HepG2 (cell line): ENCODE data around the gene UBR1. TPM values are rescaled to one million over a fixed set of nuclear protein-coding genes. Genes with fewer than 3 reads are reported as not detected.

Experiments used
- ASH2L ChIP-seq: fragments of 300-600, 200-600 bp; sonication (generic); IDR thresholded peaks from 2 replicates; pipeline ENCODE4 v1.7.0; 2017; ENCODE audit warnings: low read depth, mild to moderate bottlenecking, moderate library complexity, mixed read lengths, low read length; ENCODE audit not compliant: insufficient read length
- BRD4 ChIP-seq: sonication (generic); formaldehyde crosslinking; IDR thresholded peaks from 2 replicates; pipeline ENCODE4 v1.4.0; 2020; ENCODE audit warnings: missing genetic modification reagents
- KAT8 ChIP-seq: IDR thresholded peaks from 2 replicates; pipeline ENCODE4 v1.6.1; 2016; ENCODE audit warnings: missing genetic modification reagents, missing compliant biosample characterization
- MTF1 ChIP-seq: sonication (generic); formaldehyde crosslinking; IDR thresholded peaks from 2 replicates; pipeline ENCODE4 v1.5.0; 2020; ENCODE audit warnings: missing genetic modification reagents
- SOX5 ChIP-seq: IDR thresholded peaks from 2 replicates; pipeline ENCODE4 v1.6.1; 2016; ENCODE audit warnings: borderline replicate concordance
- STAG1 ChIP-seq: sonication (generic); formaldehyde crosslinking; IDR thresholded peaks from 2 replicates; pipeline ENCODE4 v1.4.0; 2020; ENCODE audit warnings: missing genetic modification reagents
- TBX3 ChIP-seq: fragments of 450-650 bp; IDR thresholded peaks from 2 replicates; pipeline ENCODE4 v1.6.1; 2017; ENCODE audit warnings: antibody characterized with exemption, mild to moderate bottlenecking, inconsistent platforms, borderline replicate concordance
- ZNF205 ChIP-seq: IDR thresholded peaks from 2 replicates; pipeline ENCODE4 v1.6.1; 2018; ENCODE audit warnings: missing biosample characterization, missing genetic modification reagents
- ZNF34 ChIP-seq: sonication (generic); formaldehyde crosslinking; IDR thresholded peaks from 2 replicates; pipeline ENCODE4 v1.4.0; 2020; ENCODE audit warnings: mild to moderate bottlenecking, missing genetic modification reagents, borderline replicate concordance
- ZSCAN30 ChIP-seq: sonication (generic); formaldehyde crosslinking; IDR thresholded peaks from 2 replicates; pipeline ENCODE4 v1.5.0; 2020; ENCODE audit warnings: mild to moderate bottlenecking, missing genetic modification reagents
- ZSCAN9 ChIP-seq: IDR thresholded peaks from 2 replicates; pipeline ENCODE4 v1.6.1; 2016; ENCODE audit warnings: borderline replicate concordance
- polyA plus RNA-seq, 8 experiments: library from polyadenylated mRNA; depleted of rRNA in 3 of 8; stranded (reverse) in 7 of 8; unstranded in 1 of 8; fragments of >200 nt; fragmentation: Illumina TruSeq in 4 of 8; extraction: Trizol in 4 of 8; gene quantifications; 2 replicates each; pipeline versions ENCODE4 v1.2.1 to v1.2.3, GENCODE V29; 2011 to 2016; ENCODE audit warnings: low read depth in 4 of 8, missing spikeins in 1 of 8, mixed read lengths in 1 of 8; ENCODE audit not compliant: insufficient read depth in 1 of 8
- total RNA-seq, 5 experiments: library from RNA; depleted of rRNA; stranded (reverse); fragments of >200 nt; fragmentation: Illumina TruSeq; extraction: Trizol; gene quantifications; 2 replicates each; pipeline ENCODE4 v1.2.3, GENCODE V29; 2016; ENCODE audit warnings: low read depth in 1 of 5
- TF ChIP-seq, protein P1 (sequence below): sonication (generic); formaldehyde crosslinking; IDR thresholded peaks from one replicate; pipeline ENCODE4 v1.5.1; 2020; ENCODE audit warnings: mild to moderate bottlenecking, missing genetic modification reagents; ENCODE audit errors: not compliant biosample characterization
- TF ChIP-seq, protein P2 (sequence below): sonication (generic); formaldehyde crosslinking; IDR thresholded peaks from 2 replicates; pipeline ENCODE4 v1.4.0; 2020; ENCODE audit warnings: missing genetic modification reagents, mild to moderate bottlenecking, borderline replicate concordance
- TF ChIP-seq, protein P3 (sequence below): sonication (generic); formaldehyde crosslinking; IDR thresholded peaks from 2 replicates; pipeline ENCODE4 v1.4.0; 2020; ENCODE audit warnings: missing genetic modification reagents

Gene UBR1
- total and polyA plus RNA-seq, 2 of the 13 experiments (the other 11 are each of a cell fraction or from before 2014, with no cell fraction given) = 6.4 to 18.0 TPM

DNA sequence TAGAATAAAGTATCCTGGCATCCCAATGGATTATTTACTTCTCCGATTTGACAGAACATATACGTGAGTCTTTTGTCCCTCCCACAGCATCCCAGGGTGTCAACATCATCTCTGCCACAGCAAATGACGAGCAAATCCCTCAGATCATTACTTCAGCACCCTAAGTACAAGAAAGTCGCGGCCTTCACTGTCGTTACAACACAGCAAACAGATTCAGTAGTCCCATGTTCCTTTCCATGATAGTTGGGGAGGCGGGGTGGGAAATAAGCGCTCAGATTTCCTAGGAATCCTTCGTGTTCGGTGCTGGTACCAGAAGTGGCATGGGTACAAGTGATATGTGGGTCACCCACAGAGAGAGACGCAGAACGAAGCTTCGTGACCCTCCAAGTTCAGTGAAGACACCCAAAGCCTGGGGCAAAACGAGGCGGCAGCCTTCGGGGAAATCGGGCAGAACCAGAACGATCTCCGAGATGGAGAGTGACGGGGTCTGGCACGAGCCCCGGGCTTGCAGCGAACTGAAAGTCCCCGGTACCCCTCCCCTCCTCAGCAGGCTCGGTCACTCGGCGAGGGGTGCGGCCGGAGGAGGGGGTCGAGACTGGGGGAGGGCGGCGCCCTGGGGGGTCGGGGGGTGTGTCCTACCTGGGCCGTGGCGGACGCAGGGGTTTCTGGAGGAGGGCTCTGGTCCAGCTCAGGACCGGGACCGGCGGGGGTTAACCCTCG is 185.9 kb downstream of the UBR1 start (continued):
- TF ChIP-seq, protein P1, sequence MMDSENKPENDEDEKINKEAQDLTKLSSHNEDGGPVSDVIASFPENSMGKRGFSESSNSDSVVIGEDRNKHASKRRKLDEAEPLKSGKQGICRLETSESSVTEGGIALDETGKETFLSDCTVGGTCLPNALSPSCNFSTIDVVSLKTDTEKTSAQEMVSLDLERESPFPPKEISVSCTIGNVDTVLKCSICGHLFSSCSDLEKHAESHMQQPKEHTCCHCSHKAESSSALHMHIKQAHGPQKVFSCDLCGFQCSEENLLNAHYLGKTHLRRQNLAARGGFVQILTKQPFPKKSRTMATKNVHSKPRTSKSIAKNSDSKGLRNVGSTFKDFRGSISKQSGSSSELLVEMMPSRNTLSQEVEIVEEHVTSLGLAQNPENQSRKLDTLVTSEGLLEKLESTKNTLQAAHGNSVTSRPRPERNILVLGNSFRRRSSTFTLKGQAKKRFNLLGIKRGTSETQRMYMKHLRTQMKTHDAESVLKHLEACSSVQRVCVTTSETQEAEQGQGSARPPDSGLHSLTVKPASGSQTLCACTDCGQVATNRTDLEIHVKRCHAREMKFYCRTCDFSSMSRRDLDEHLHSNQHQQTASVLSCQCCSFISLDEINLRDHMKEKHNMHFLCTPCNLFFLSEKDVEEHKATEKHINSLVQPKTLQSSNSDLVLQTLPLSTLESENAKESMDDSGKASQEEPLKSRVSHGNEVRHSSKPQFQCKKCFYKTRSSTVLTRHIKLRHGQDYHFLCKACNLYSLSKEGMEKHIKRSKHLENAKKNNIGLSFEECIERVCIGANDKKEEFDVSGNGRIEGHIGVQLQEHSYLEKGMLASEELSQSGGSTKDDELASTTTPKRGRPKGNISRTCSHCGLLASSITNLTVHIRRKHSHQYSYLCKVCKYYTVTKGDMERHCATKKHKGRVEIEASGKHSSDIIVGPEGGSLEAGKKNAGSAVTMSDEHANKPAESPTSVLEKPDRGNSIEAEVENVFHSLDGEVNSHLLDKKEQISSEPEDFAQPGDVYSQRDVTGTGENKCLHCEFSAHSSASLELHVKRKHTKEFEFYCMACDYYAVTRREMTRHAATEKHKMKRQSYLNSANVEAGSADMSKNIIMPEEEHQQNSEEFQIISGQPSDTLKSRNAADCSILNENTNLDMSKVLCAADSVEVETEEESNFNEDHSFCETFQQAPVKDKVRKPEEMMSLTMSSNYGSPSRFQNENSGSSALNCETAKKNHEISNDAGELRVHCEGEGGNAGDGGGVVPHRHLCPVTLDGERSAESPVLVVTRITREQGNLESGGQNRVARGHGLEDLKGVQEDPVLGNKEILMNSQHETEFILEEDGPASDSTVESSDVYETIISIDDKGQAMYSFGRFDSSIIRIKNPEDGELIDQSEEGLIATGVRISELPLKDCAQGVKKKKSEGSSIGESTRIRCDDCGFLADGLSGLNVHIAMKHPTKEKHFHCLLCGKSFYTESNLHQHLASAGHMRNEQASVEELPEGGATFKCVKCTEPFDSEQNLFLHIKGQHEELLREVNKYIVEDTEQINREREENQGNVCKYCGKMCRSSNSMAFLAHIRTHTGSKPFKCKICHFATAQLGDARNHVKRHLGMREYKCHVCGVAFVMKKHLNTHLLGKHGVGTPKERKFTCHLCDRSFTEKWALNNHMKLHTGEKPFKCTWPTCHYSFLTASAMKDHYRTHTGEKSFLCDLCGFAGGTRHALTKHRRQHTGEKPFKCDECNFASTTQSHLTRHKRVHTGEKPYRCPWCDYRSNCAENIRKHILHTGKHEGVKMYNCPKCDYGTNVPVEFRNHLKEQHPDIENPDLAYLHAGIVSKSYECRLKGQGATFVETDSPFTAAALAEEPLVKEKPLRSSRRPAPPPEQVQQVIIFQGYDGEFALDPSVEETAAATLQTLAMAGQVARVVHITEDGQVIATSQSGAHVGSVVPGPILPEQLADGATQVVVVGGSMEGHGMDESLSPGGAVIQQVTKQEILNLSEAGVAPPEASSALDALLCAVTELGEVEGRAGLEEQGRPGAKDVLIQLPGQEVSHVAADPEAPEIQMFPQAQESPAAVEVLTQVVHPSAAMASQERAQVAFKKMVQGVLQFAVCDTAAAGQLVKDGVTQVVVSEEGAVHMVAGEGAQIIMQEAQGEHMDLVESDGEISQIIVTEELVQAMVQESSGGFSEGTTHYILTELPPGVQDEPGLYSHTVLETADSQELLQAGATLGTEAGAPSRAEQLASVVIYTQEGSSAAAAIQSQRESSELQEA = no peak
- TF ChIP-seq, protein P2, sequence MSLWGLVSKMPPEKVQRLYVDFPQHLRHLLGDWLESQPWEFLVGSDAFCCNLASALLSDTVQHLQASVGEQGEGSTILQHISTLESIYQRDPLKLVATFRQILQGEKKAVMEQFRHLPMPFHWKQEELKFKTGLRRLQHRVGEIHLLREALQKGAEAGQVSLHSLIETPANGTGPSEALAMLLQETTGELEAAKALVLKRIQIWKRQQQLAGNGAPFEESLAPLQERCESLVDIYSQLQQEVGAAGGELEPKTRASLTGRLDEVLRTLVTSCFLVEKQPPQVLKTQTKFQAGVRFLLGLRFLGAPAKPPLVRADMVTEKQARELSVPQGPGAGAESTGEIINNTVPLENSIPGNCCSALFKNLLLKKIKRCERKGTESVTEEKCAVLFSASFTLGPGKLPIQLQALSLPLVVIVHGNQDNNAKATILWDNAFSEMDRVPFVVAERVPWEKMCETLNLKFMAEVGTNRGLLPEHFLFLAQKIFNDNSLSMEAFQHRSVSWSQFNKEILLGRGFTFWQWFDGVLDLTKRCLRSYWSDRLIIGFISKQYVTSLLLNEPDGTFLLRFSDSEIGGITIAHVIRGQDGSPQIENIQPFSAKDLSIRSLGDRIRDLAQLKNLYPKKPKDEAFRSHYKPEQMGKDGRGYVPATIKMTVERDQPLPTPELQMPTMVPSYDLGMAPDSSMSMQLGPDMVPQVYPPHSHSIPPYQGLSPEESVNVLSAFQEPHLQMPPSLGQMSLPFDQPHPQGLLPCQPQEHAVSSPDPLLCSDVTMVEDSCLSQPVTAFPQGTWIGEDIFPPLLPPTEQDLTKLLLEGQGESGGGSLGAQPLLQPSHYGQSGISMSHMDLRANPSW = no peak
- TF ChIP-seq MTF1 (CRISPR knock-in tag) (no peak), ZNF205 (CRISPR knock-in tag) (0 out of 2 replicates have a peak, but pooled peaks have one; percentile 20), STAG1 (CRISPR knock-in tag) (no peak), ASH2L (peak; percentile 9), TBX3 (no peak), ZSCAN30 (CRISPR knock-in tag) (no peak), ZSCAN9 (no peak), SOX5 (CRISPR knock-in tag) (no peak), ZNF34 (CRISPR knock-in tag) (0 out of 2 replicates have a peak, but pooled peaks have one; percentile 66), KAT8 (CRISPR knock-in tag) (no peak), BRD4 (CRISPR knock-in tag) (no peak)
- TF ChIP-seq, protein P3, sequence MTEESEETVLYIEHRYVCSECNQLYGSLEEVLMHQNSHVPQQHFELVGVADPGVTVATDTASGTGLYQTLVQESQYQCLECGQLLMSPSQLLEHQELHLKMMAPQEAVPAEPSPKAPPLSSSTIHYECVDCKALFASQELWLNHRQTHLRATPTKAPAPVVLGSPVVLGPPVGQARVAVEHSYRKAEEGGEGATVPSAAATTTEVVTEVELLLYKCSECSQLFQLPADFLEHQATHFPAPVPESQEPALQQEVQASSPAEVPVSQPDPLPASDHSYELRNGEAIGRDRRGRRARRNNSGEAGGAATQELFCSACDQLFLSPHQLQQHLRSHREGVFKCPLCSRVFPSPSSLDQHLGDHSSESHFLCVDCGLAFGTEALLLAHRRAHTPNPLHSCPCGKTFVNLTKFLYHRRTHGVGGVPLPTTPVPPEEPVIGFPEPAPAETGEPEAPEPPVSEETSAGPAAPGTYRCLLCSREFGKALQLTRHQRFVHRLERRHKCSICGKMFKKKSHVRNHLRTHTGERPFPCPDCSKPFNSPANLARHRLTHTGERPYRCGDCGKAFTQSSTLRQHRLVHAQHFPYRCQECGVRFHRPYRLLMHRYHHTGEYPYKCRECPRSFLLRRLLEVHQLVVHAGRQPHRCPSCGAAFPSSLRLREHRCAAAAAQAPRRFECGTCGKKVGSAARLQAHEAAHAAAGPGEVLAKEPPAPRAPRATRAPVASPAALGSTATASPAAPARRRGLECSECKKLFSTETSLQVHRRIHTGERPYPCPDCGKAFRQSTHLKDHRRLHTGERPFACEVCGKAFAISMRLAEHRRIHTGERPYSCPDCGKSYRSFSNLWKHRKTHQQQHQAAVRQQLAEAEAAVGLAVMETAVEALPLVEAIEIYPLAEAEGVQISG = no peak
